H1 (cell line): ENCODE results near the gene C1orf174. TPM values are rescaled to one million over a fixed set of nuclear protein-coding genes. Genes with fewer than 3 reads are reported as not detected.

ENCODE experiments used
- CTCF ChIA-PET: fragments of 300-600 bp; sonication (Branson Sonifier 250); formaldehyde crosslinking; loops from one replicate; lab custom pipeline; 2021; ENCODE audit not compliant: partially characterized antibody; lab: Charles Lee
- POLR2A ChIA-PET: fragments of 300-600 bp; sonication (Branson Sonifier 250); formaldehyde crosslinking; loops from one replicate; lab custom pipeline; 2021; ENCODE audit warnings: inconsistent platforms; ENCODE audit not compliant: partially characterized antibody; lab: Charles Lee
- DNase-seq, 2 experiments: peaks; one replicate each; pipeline versions ENCODE4 v3.0.0 to v3.0.0-alpha.2; 2010 to 2022; ENCODE audit warnings: low spot score in 2 of 2, low read depth in 1 of 2, mixed read lengths in 1 of 2
- FAIRE-seq: peaks from 2 replicates; lab custom pipeline; 2011; peaks lifted over from hg19 to GRCh38; lab: Jason Lieb, UNC
- H2AFZ ChIP-seq: 2 replicates; pipeline ENCODE4 v1.8.1; 2012; ENCODE audit warnings: low read length, inconsistent platforms
- H2AK5ac ChIP-seq: 2 replicates; pipeline ENCODE4 v1.6.1; 2013; ENCODE audit warnings: low read depth, low read length
- H2BK120ac ChIP-seq: replicated peaks from 2 replicates; pipeline ENCODE3; 2013; ENCODE audit warnings: low read depth, low read length, inconsistent platforms
- H2BK12ac ChIP-seq: 2 replicates; pipeline ENCODE4 v1.6.1; 2013; ENCODE audit warnings: low read depth, low read length
- H2BK15ac ChIP-seq: 2 replicates; pipeline ENCODE4 v1.6.1; 2013; ENCODE audit warnings: low read length
- H2BK20ac ChIP-seq: 2 replicates; pipeline ENCODE4 v1.6.1; 2013; ENCODE audit warnings: low read length
- H2BK5ac ChIP-seq: 2 replicates; pipeline ENCODE4 v1.6.1; 2013; ENCODE audit warnings: low read depth, low read length
- H3K14ac ChIP-seq: 2 replicates; pipeline ENCODE4 v1.6.1; 2013; ENCODE audit warnings: inconsistent platforms; ENCODE audit not compliant: insufficient read length
- H3K18ac ChIP-seq: 2 replicates; pipeline ENCODE4 v1.6.1; 2013; ENCODE audit warnings: low read length; ENCODE audit errors: extremely low read depth
- H3K23ac ChIP-seq: 2 replicates; pipeline ENCODE4 v1.6.1; 2013; ENCODE audit warnings: inconsistent platforms; ENCODE audit not compliant: insufficient read length
- H3K23me2 ChIP-seq: 2 replicates; pipeline ENCODE4 v1.6.1; 2013; ENCODE audit warnings: low read depth, low read length
- H3K27ac ChIP-seq: 2 replicates; pipeline ENCODE4 v1.6.1; 2011; ENCODE audit warnings: low read depth, low read length, inconsistent platforms
- H3K27me3 ChIP-seq, 4 experiments: replicated peaks in 1 of 4; 1 replicate in 1 of 4; 2 replicates in 3 of 4; pipeline versions ENCODE4 v1.6.1 to v1.8.1; 2011 to 2013; ENCODE audit warnings: low read length in 3 of 4, mild to moderate bottlenecking in 3 of 4, inconsistent platforms in 2 of 4, mixed read lengths in 2 of 4, moderate library complexity in 1 of 4; ENCODE audit not compliant: control insufficient read depth in 3 of 4, insufficient read depth in 3 of 4; ENCODE audit errors: extremely low read depth in 1 of 4
- H3K36me3 ChIP-seq, 4 experiments: 2 replicates each; pipeline versions ENCODE4 v1.6.1 to v1.8.1; 2011 to 2013; ENCODE audit warnings: mild to moderate bottlenecking in 4 of 4, low read length in 3 of 4, moderate library complexity in 2 of 4, control low read depth in 1 of 4, inconsistent platforms in 1 of 4; ENCODE audit not compliant: insufficient read depth in 4 of 4, control insufficient read depth in 2 of 4
- H3K4ac ChIP-seq: replicated peaks from 2 replicates; pipeline ENCODE3; 2013; ENCODE audit warnings: low read length, low read depth, mixed read lengths, inconsistent platforms; ENCODE audit not compliant: insufficient read length
- H3K4me1 ChIP-seq, 4 experiments: replicated peaks in 1 of 4; 1 replicate in 1 of 4; 2 replicates in 3 of 4; pipeline versions ENCODE4 v1.6.1 to v1.8.1; 2011 to 2013; ENCODE audit warnings: low read length in 3 of 4, inconsistent platforms in 2 of 4, mixed read lengths in 1 of 4; ENCODE audit not compliant: insufficient read depth in 4 of 4, control insufficient read depth in 3 of 4
- H3K4me2 ChIP-seq, 2 experiments: 2 replicates each; pipeline versions ENCODE4 v1.6.1 to v1.8.1; 2011 to 2013; ENCODE audit warnings: low read depth in 2 of 2, low read length in 2 of 2, control low read depth in 1 of 2, inconsistent platforms in 1 of 2, mild to moderate bottlenecking in 1 of 2; ENCODE audit not compliant: insufficient read depth in 1 of 2
- H3K4me3 ChIP-seq, 4 experiments: fragments of 200-600, 300-600 bp in 1 of 4; sonication (generic), shearing (Covaris generic), sonication (Bioruptor Twin) in 1 of 4; 2 replicates each; pipeline versions ENCODE4 v1.5.1 to v1.8.1; 2011 to 2016; ENCODE audit warnings: low read length in 4 of 4, low read depth in 3 of 4, control low read depth in 2 of 4, inconsistent platforms in 2 of 4, mild to moderate bottlenecking in 2 of 4, mixed read lengths in 1 of 4, moderate library complexity in 1 of 4; ENCODE audit not compliant: insufficient read depth in 2 of 4; ENCODE audit errors: extremely low read depth in 1 of 4
- H3K56ac ChIP-seq: replicated peaks from 2 replicates; pipeline ENCODE3; 2013; ENCODE audit warnings: low read depth, mild to moderate bottlenecking, mixed read lengths, low read length, inconsistent platforms; ENCODE audit not compliant: insufficient read length
- H3K79me1 ChIP-seq: 2 replicates; pipeline ENCODE4 v1.6.1; 2013; ENCODE audit warnings: low read depth, low read length, control low read depth
- H3K79me2 ChIP-seq, 2 experiments: 2 replicates each; pipeline versions ENCODE4 v1.6.1 to v1.8.1; 2012 to 2013; ENCODE audit warnings: low read length in 2 of 2, mild to moderate bottlenecking in 2 of 2, inconsistent platforms in 1 of 2; ENCODE audit not compliant: insufficient read depth in 2 of 2, control insufficient read depth in 1 of 2
- H3K9ac ChIP-seq, 4 experiments: replicated peaks in 1 of 4; 1 replicate in 1 of 4; 2 replicates in 3 of 4; pipeline versions ENCODE4 v1.6.1 to v1.8.1; 2011 to 2013; ENCODE audit warnings: low read depth in 3 of 4, low read length in 3 of 4, control low read depth in 2 of 4, mild to moderate bottlenecking in 2 of 4, moderate library complexity in 2 of 4, inconsistent platforms in 1 of 4; ENCODE audit errors: extremely low read depth in 1 of 4
- H3K9me3 ChIP-seq, 2 experiments: 2 replicates each; pipeline versions ENCODE4 v1.6.1 to v1.8.1; 2012 to 2013; ENCODE audit warnings: mild to moderate bottlenecking in 2 of 2, moderate library complexity in 2 of 2, control low read depth in 1 of 2, inconsistent platforms in 1 of 2, low read depth in 1 of 2, low read length in 1 of 2, mixed read lengths in 1 of 2; ENCODE audit not compliant: insufficient read depth in 2 of 2
- H4K20me1 ChIP-seq, 2 experiments: replicated peaks in 1 of 2; 2 replicates each; pipeline versions ENCODE3 to v1.8.1; 2011 to 2013; ENCODE audit warnings: inconsistent platforms in 2 of 2, low read length in 2 of 2, mild to moderate bottlenecking in 1 of 2; ENCODE audit not compliant: insufficient read depth in 2 of 2, control insufficient read depth in 1 of 2
- H4K5ac ChIP-seq: 2 replicates; pipeline ENCODE4 v1.6.1; 2013; ENCODE audit warnings: low read length, low read depth, mixed read lengths, inconsistent platforms; ENCODE audit not compliant: insufficient read length
- H4K8ac ChIP-seq: 2 replicates; pipeline ENCODE4 v1.8.0; 2013; ENCODE audit warnings: mild to moderate bottlenecking, moderate library complexity, low read length, inconsistent platforms; ENCODE audit not compliant: insufficient read depth; ENCODE audit errors: extremely low read depth
- H4K91ac ChIP-seq: replicated peaks from 2 replicates; pipeline ENCODE3; 2013; ENCODE audit warnings: low read length, mixed read lengths, inconsistent platforms; ENCODE audit not compliant: insufficient read length
- CHD2 ChIP-seq: IDR thresholded peaks from 2 replicates; pipeline ENCODE4 v1.6.1; 2012; ENCODE audit warnings: low read length, improper control_type of control experiment
- WGBS, 2 experiments: shearing (Covaris generic) in 1 of 2; methylation state at CpG; one replicate each; pipeline versions ENCODE4 v1.1.6 to v1.1.7; 2013 to 2015; ENCODE audit warnings: low lambda C conversion rate in 2 of 2, mixed read lengths in 2 of 2, inconsistent platforms in 1 of 2, low coverage in 1 of 2, missing lambda C conversion rate in 1 of 2; ENCODE audit not compliant: insufficient replicate concordance in 2 of 2, insufficient coverage in 1 of 2, insufficient read length in 1 of 2; ENCODE audit errors: extremely low coverage in 1 of 2, missing lambda C conversion rate in 1 of 2; 5-methylcytosine and 5-hydroxymethylcytosine counted together
- polyA plus RNA-seq, 7 experiments: library from polyadenylated mRNA; depleted of rRNA in 3 of 7; stranded (reverse) in 5 of 7; unstranded in 2 of 7; fragments of >200 nt in 5 of 7; fragments of 200-250 nt in 2 of 7; gene quantifications; 1 replicate in 5 of 7; 2 replicates in 1 of 7; 4 replicates in 1 of 7; pipeline versions ENCODE4 v1.2.1 to v1.2.3, GENCODE V29; 2011 to 2013; ENCODE audit warnings: missing spikeins in 2 of 7, mixed read lengths in 2 of 7
- total RNA-seq: library from RNA; stranded (reverse); fragmentation: NEBNext Ultra II Directional; extraction: Animal tissue kit (Norgen Biotek cat#: 25700); gene quantifications from 2 replicates; pipeline ENCODE4 v1.2.1, GENCODE V29; 2021

C1orf174 gene
- total and polyA plus RNA-seq, 2 of the 8 experiments (the other 6 are each of a cell fraction or from before 2014, with no cell fraction given) = 28.4 to 32.4 TPM

- H4K8ac ChIP-seq = no peak overlapping the region
- H2BK5ac ChIP-seq = no peak overlapping the region
- no peak overlapping the region for H2BK15ac ChIP-seq
- 0 out of 2 replicates have a peak overlapping the region, but pooled peaks have one; percentile 5 for H2AK5ac ChIP-seq
- no peak overlapping the region for H3K4me2 ChIP-seq
- H3K23ac ChIP-seq = no peak overlapping the region
- no peak overlapping the region for H2BK12ac ChIP-seq
- peaks cover 0 to 2% (median 0%) of the 10 kb centered on the region in 4 experiments; a peak in 2 of 7 replicates for H3K4me1 ChIP-seq
- no peak overlapping the region for H4K91ac ChIP-seq
- H3K9ac ChIP-seq = no peak overlapping the region
- H3K27me3 ChIP-seq = no peaks in the 10 kb centered on the region; a peak in 1 of 7 replicates
- no peak overlapping the region for H3K4ac ChIP-seq
- 83% methylated on average over 22 of the region's 22 CpGs; no CpG with 5 or more reads in 1 of the 2 experiments for WGBS, 2 experiments
- H4K20me1 ChIP-seq = no peaks in the 10 kb centered on the region
- no peak overlapping the region for H4K5ac ChIP-seq
- POLR2A ChIA-PET = no interaction called here
- H3K9me3 ChIP-seq = no peaks in the 10 kb centered on the region
- no peak overlapping the region for H2AFZ ChIP-seq
- no peak overlapping the region for H3K4me3 ChIP-seq
- H3K14ac ChIP-seq = no peak overlapping the region
- no peak overlapping the region for H3K27ac ChIP-seq
- no peaks in the 10 kb centered on the region for H3K36me3 ChIP-seq
- H3K18ac ChIP-seq = no peak overlapping the region
- DNase-seq (no peak), FAIRE-seq (no peak)
- no peak overlapping the region for H2BK20ac ChIP-seq
- H2BK120ac ChIP-seq = no peak overlapping the region
- H3K56ac ChIP-seq = no peak overlapping the region
- CTCF ChIA-PET = no interaction called here
- H3K79me2 ChIP-seq = no peaks in the 10 kb centered on the region
- no peaks in the 10 kb centered on the region; the same call in 1 of the 2 replicates for H3K23me2 ChIP-seq
- no peaks in the 10 kb centered on the region for H3K79me1 ChIP-seq
- TF ChIP-seq CHD2 = no peak
Measured at GRCh38 chr1:3945916-3946840, 46.1 kb upstream of the C1orf174 start.
